Right lobe of liver (tissue), 6 donors: ENCODE data around the gene CDX2. TPM values are rescaled to one million over a fixed set of nuclear protein-coding genes. Genes with fewer than 3 reads are reported as not detected.
"Not testable (repeated sequence)": the region's sequence is repeated elsewhere in the genome, so short reads cannot be mapped to it uniquely, and the experiment has no call there.

Source experiments
- ATAC-seq, 4 donors: fragments of 200-7000 bp; cut with Tn5 transposase; one replicate each; pipeline ENCODE4 v1.9.1; 2020; ENCODE audit warnings: mild to moderate bottlenecking in 4 of 4, moderate library complexity in 4 of 4
- DNase-seq, 3 donors: peaks; one replicate each; pipeline ENCODE4 v3.0.0-alpha.2; 2020
- H3K27ac ChIP-seq, 3 donors: fragments of 200-600 bp; one replicate each; pipeline ENCODE4 v1.8.0; 2022
- H3K27me3 ChIP-seq, 2 donors: fragments of 200-600 bp; one replicate each; pipeline ENCODE4 v1.8.0; 2022
- H3K36me3 ChIP-seq, 4 donors: fragments of 200-600 bp; sonication (generic) in 1 of 4; one replicate each; pipeline versions ENCODE4 v1.5.1 to v1.8.0; 2017 to 2022; ENCODE audit warnings: control low read depth in 1 of 4
- H3K4me1 ChIP-seq, 4 donors: fragments of 200-600 bp; sonication (generic) in 1 of 4; one replicate each; pipeline versions ENCODE4 v1.5.1 to v1.8.0; 2017 to 2022; ENCODE audit warnings: control low read depth in 1 of 4
- H3K4me3 ChIP-seq, 3 donors: fragments of 200-600 bp; one replicate each; pipeline ENCODE4 v1.8.0; 2022
- H3K9me3 ChIP-seq, 4 donors: fragments of 200-600 bp; sonication (generic) in 1 of 4; one replicate each; pipeline versions ENCODE4 v1.5.1 to v1.8.0; 2017 to 2022; ENCODE audit warnings: control low read depth in 1 of 4
- POLR2A ChIP-seq: fragments of 450-650 bp; IDR thresholded peaks from one replicate; pipeline ENCODE4 v1.6.1; 2017; ENCODE audit warnings: antibody characterized with exemption, mild to moderate bottlenecking
- WGBS: methylation state at CpG from one replicate; pipeline ENCODE4 v1.1.6; 2018; ENCODE audit warnings: low coverage, low lambda C conversion rate; ENCODE audit not compliant: insufficient coverage; ENCODE audit errors: missing lambda C conversion rate; 5-methylcytosine and 5-hydroxymethylcytosine counted together
- intact Hi-C, 2 donors: fragments of 100-400 bp; cut with DNase I; formaldehyde crosslinking; loops; one replicate each; pipeline versions ENCODE4 v1.11.2 to v1.14.1; 2022
- total RNA-seq, 6 experiments: library from RNA; depleted of rRNA in 2 of 6; stranded (reverse); fragments of >200 nt in 2 of 6; fragmentation: NEBNext Ultra II Directional in 3 of 6; extraction: Animal tissue kit (Norgen Biotek cat#: 25700) in 3 of 6; gene quantifications; one replicate each; pipeline versions ENCODE4 v1.1.0 to v1.2.4, GENCODE V29; 2016 to 2023
- TF ChIP-seq, protein P1 (sequence below), 4 donors: fragments of 200-600 bp in 3 of 4; fragments of 450-650 bp in 1 of 4; IDR thresholded peaks; one replicate each; pipeline versions ENCODE4 v1.5.1 to v1.8.0; 2016 to 2022; ENCODE audit warnings: antibody characterized with exemption in 4 of 4, mild to moderate bottlenecking in 2 of 4
- donor health status: DM: no; HTN: yes; CAD: no.
- donor health status: DM: no; HTN: no; CAD: no.
- donor health status: DM: no; HTN: no; CAD: no.
- donor health status: DM: no; HTN: yes; CAD: no.
- donor health status: DM: no; HTN: yes; CAD: no.

Gene CDX2
- total RNA-seq, 6 experiments from 2014 or later = not detected

DNA sequence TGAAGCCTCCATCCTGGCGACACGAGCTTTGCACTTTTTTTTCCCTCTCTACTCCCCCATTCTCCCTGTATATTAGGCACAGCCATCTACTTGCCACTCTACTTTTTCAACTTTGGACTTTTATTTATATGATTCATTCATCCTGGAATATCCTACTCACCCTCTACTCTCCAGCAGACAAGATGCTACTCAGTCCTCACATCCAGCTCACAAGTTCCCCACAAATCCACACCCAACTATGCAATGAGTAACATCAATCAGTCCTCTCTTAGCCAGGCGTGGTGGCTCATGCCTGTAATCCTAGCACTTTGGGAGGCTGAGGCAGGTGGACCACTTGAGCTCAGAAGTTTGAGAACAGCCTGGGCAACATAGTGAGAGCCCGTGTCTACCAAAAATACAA lies 43.3 kb upstream of the CDX2 start:
- DNase-seq (no peak), ATAC-seq (no peak)
- H3K9me3 ChIP-seq = no peaks in the 10 kb centered on the region
- no peak overlapping the region for H3K4me3 ChIP-seq
- no peaks in the 10 kb centered on the region for H3K27me3 ChIP-seq
- no peak overlapping the region for H3K27ac ChIP-seq
- intact Hi-C loops = no loop called here
- 81% methylated on average over 2 of the region's 4 CpGs for WGBS
- no peaks in the 10 kb centered on the region for H3K36me3 ChIP-seq
- TF ChIP-seq, protein P1, sequence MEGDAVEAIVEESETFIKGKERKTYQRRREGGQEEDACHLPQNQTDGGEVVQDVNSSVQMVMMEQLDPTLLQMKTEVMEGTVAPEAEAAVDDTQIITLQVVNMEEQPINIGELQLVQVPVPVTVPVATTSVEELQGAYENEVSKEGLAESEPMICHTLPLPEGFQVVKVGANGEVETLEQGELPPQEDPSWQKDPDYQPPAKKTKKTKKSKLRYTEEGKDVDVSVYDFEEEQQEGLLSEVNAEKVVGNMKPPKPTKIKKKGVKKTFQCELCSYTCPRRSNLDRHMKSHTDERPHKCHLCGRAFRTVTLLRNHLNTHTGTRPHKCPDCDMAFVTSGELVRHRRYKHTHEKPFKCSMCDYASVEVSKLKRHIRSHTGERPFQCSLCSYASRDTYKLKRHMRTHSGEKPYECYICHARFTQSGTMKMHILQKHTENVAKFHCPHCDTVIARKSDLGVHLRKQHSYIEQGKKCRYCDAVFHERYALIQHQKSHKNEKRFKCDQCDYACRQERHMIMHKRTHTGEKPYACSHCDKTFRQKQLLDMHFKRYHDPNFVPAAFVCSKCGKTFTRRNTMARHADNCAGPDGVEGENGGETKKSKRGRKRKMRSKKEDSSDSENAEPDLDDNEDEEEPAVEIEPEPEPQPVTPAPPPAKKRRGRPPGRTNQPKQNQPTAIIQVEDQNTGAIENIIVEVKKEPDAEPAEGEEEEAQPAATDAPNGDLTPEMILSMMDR (IDR thresholded peaks at IDR 0.05) = no peak
- no peak for TF ChIP-seq POLR2A
- H3K4me1 ChIP-seq = no peaks in the 10 kb centered on the region

DNA sequence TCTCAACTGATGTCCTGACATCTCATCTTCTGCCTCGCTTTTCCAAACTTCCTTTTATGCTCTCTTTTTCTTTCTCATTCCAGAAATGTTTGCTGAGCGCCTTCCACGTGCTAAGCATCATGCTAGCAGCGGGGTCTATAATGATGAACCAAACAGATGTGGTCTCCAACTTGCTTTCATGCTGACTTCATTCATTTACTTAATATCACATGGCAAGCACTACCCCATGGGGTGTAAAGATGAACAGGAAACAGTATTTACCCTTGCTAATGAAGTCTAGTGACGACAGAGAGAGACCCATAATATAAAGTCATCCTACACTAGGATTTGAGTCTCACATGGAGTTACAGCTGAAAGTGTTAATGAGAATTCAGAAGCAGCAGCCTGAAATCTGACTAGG lies 40.9 kb upstream of the CDX2 start:
- ATAC-seq (no peak), DNase-seq (no peak)
- Histone ChIP-seq H3K36me3 (no peaks in the 10 kb centered on the region), H3K9me3 (no peaks in the 10 kb centered on the region), H3K27me3 (no peaks in the 10 kb centered on the region), H3K4me1 (no peaks in the 10 kb centered on the region), H3K4me3 (no peak overlapping the region), H3K27ac (no peak overlapping the region)
- 74% methylated on average over 5 of the region's 5 CpGs for WGBS
- TF ChIP-seq POLR2A = no peak
- TF ChIP-seq, protein P1 (IDR thresholded peaks at IDR 0.05) = no peak
- intact Hi-C loops = no loop called here

DNA sequence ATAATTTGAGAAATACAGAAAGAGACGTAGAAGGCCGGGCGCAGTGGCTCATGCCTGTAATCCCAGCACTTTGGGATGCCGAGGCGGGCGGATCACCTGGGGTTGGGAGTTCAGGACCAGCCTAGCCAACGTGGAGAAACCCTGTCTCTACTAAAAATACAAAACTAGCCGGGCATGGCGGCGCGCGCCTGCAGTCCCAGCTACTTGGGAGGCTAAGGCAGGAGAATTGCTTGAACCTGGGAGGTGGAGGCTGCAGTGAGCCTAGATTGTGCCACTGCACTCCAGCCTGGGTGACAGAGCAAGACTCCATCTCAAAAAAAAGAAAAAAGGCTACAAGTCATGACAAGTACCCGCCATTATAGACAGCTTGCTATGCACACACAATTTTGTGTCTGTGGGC lies 35.9 kb upstream of the CDX2 start:
- H3K27me3 ChIP-seq, H3K9me3 ChIP-seq, H3K4me3 ChIP-seq, H3K4me1 ChIP-seq, H3K27ac ChIP-seq, H3K36me3 ChIP-seq, ATAC-seq, DNase-seq, intact Hi-C loops: not testable (repeated sequence)
- 92% methylated on average over 8 of the region's 13 CpGs for whole genome bisulfite sequencing

DNA sequence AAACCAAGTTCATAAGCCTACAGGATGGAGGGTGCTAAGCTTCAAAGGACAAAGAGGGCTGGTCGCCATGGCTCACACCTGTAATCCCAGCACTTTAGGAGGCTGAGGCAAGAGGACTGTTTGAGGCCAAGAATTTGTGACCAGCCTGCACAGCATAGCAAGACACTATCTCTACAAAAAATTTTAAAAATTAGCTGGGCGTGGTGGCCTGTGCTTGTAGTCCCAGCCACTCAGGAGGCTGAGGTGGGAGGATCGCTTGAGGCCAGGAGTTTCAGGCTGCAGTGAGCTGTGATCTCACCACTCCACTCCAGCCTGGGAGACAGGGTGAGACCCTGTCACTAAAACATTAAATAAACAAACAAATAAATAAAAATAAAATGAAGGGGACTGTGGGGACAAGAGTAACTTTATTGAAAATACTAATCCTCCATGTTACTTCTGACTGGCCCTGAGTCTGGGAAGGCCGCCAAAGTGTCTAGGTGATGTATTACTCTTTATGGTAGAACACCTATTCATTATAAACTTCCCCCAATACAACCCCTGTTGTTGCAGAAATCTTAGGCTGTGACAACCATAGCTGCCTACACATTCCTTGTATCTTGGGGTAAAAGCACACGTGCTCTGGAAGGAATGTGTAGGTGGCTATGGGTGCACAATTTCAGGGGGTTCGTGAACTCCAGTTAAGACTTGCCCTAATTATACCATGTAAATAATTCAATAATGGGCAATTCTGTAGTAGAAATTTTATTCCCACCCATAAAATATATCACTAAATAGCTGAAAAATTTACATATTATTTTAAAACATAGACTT lies 34.0 kb upstream of the CDX2 start:
- no peak for DNase-seq
- H3K36me3 ChIP-seq = no peaks in the 10 kb centered on the region
- intact Hi-C loops = no loop called here
- WGBS = 87% methylated on average over 6 of the region's 6 CpGs
- no peak for TF ChIP-seq POLR2A
- TF ChIP-seq, protein P1 (IDR thresholded peaks at IDR 0.05) = no peak
- no peaks in the 10 kb centered on the region for H3K27me3 ChIP-seq
- H3K27ac ChIP-seq = no peak overlapping the region
- H3K4me1 ChIP-seq = no peaks in the 10 kb centered on the region
- H3K4me3 ChIP-seq = no peak overlapping the region
- no peak for ATAC-seq
- no peaks in the 10 kb centered on the region for H3K9me3 ChIP-seq

DNA sequence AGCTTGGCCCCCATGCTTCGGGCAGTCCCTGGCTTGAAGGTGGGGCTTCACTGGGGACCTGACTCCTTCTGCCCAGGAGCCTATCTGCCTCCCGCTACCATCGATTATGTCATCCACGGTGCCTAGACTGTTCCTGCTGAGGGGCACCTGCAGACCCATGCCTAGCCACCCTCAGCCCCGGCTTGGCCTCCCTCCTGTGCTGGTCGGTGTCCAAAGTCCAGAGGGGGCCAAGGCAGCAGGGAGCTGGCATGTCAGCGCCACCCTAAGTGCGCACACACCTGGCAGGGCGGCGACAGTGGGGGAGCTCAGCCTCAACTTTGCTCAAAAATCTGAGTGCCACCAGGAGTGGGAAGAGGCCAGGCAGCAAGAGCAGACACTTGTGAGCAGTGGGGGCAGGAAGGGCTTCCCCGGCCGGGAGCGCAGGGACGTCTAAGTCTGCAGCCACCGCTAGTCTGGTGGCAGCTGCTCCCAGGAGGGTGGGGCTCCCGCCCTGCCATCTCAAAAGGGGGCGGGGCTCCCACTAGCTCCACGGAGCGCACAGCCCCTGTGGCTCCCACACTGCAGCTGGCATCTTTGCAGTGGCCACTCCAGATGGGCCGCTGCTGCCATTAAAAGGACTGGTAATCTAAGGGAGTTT lies 32.8 kb upstream of the CDX2 start:
- TF ChIP-seq, protein P1 (IDR thresholded peaks at IDR 0.05) = no peak
- TF ChIP-seq POLR2A = no peak
- peak in 1 of 4 donors; percentile 24 for ATAC-seq
- 92% methylated on average over 2 of the region's 20 CpGs for WGBS

More for the DNA sequence above, 32.8 kb upstream of the CDX2 start:
- H3K4me3 ChIP-seq = no peak overlapping the region
- no peaks in the 10 kb centered on the region for H3K36me3 ChIP-seq
- H3K4me1 ChIP-seq = no peaks in the 10 kb centered on the region
- intact Hi-C loops = no loop called here
- H3K9me3 ChIP-seq = no peaks in the 10 kb centered on the region
- DNase-seq = no peak
- H3K27me3 ChIP-seq = no peaks in the 10 kb centered on the region
- no peak overlapping the region for H3K27ac ChIP-seq
